ENCODE measurements around the gene AMN1.
"Not testable (repeated sequence)": the region's sequence is repeated elsewhere in the genome, so short reads cannot be mapped to it uniquely, and the experiment has no call there.

The AMN1 gene

GRCh38 chr12:31728917-31729640 lies at the start of gene AMN1:
Gene AMN1 (minus strand): TSS chr12:31729021. CDS start chr12:31729008, 13 bp downstream.
- peak; percentile 99 for DNase-seq

DNA sequence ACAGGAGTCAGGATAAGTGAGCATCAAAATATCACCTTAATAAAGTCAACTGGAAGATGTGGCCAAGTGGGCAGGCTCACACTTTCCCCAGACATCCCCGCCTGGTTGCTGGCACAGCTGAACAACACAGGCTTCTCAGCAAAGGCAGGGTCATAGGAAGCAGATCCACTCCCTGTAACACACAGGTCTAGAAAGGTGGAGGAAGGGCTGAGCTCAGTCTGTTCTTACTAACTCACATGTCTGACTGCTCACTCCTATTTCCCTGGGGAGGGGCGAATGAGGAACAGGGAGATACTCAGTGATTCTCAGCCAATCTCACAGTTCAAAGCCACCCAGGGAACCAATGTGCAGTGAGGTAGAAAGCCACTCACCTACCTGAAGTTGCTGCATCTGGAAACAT lies 45.0 kb upstream of the AMN1 start:
- DNase-seq, result no peak

DNA sequence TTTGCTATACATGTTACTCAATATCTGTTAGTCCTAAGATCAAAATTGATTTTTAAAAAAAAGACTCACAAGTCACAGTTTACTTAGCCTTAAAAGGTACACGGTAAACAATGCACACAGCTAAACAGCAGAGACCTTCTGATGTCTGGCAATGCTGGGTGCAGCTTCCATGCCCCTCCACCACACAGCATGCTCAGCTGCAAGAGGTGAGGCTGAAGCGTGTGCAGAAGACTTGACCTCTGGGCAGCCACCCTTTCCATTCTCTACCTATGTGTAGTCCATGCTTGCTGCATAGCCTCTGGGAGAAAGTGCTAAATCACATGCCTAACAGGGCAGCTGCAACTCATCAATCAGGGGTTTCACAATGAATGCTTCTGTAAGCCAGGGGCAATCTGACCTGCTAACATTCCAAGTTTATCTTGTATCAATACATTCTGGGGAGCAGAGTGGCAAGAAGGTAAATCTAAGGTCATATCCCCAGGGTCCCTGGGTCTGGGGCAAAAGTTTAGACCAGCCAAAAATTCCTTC lies 44.5 kb upstream of the AMN1 start:
- no peak for DNase-seq

DNA sequence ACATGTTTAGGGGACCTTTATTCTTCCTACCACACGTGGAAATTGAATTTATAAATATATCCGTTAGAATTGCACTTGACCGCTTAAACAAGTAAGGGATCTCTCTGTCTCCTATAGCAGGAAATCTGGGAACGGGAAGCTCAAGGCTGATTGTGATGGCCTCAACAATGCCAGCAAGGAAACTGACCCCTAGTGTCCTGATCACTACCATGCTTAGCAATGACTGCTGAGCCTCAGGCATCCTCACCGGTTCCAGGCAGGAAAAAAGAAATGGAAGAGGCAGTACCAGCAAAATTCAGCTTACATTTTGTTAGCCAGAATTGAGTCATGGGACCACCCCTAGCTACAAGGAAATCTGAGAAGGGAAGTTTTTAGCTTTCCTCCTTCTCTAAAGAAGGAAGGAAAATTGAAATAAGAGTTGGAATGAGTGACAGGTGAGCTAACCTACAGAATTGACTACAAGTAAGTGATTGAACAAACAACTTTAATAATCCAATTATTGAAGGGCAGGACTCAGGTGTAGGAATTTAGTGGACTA lies 43.9 kb upstream of the AMN1 start:
- no peak for DNase-seq

- DNase-seq, result no peak
Measured at GRCh38 chr12:31772186-31772585, 43.4 kb upstream of the AMN1 start.

- DNase-seq, result no peak
Measured at GRCh38 chr12:31768046-31768445, 39.2 kb upstream of the AMN1 start.

GRCh38 chr12:31765931-31766330 lies 37.1 kb upstream of the AMN1 start:
- DNase-seq, result no peak

DNA sequence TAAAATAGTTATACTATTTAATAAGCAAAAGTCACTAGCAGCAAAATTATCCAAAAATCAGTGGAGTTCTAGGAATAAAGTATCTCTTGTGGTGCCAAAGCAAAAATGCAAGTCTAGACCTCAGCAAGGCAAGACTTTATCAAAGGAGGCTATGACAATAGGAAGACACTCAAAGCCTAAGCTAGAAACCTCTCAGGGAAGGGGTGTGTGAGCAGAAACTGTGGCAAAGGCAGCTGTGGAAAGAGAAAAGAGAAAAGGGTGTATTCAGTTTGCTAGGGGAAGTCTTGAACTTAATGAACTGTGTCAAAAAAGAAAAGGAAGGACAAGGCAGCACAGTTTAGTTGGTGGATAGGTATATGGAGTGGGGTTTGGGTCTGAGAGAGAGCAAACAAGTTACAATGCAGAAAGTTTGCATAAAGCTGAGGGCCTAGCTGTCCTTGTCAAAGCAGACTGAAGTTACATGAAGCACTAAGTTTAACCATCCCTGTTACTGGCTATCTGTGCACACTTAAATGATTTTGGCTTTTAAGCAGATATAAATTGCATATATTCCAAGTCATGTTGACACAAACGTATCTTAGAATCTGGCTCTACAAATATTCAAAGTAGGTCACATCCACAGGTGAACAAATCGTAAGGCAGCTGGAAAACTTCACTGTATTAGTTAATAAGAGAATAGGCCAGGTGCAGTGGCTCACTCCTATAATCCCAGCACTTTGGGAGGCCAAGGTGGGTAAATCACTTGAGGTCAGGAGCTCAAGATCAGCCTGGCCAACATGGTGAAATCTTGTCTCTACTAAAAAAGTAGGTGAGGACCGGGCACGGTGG lies 31.0 kb upstream of the AMN1 start:
- no peak for DNase-seq

- not testable (repeated sequence) for DNase-seq
Measured at GRCh38 chr12:31758297-31758696, 29.5 kb upstream of the AMN1 start.

DNA sequence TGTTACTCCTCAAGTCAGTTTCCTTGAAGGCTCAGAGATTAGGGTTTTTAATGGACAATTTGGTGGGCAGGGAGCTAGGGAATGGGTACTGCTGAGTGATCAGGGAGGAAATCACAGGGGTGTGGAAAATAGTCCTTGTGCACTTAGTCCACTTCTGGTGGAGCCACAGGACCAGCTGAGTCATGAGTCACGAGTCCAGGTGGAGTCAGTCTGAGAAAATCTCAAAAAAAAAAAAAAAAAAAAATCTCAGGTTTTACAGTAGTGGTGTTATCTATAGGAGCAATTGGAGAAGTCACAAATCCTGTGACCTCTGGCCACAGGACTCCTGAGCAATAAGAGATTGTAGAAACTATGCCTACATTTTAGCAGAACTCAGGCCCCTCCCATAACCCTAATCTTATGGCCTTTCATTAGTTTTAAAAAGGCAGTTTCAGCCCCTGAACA lies 28.2 kb upstream of the AMN1 start:
- no peak for DNase-seq

GRCh38 chr12:31752450-31752849 lies 23.6 kb upstream of the AMN1 start:
- DNase-seq, result no peak

DNA sequence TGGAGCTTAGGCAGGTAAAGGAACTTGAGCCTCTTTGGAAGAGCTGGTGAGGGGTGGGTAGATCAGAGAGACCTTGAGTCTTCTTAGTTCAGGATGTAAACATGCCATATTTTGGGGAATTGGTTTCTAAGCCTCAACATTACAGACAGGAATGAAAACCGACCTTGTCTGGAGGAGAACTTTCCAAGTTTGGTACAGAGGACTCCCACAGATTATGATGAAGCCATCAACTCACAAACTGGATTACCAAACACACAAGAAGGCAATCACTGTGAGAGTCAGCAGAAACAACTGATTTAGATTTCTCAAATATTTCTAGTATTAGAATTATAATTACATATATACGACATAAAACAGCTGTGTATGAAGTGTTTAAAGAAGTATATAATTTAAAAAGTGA lies 22.3 kb upstream of the AMN1 start:
- no peak for DNase-seq

DNA sequence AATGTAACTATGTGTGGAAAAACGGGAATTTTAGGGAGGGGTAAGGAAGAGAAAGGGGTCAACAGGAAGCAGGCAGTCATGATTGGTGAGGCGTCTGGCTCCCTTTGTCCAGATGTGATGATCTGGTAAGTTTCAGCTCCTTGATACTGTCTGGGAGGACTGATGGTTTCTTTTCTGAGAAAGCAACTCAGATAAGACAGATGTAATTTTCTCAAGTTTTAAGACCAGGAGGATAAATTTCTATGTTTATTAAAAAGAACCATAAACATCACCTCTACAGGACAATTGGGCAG lies 21.9 kb upstream of the AMN1 start:
- DNase-seq, result no peak

GRCh38 chr12:31749024-31749704 lies 20.3 kb upstream of the AMN1 start:
- DNase-seq, result peak; percentile 86

DNA sequence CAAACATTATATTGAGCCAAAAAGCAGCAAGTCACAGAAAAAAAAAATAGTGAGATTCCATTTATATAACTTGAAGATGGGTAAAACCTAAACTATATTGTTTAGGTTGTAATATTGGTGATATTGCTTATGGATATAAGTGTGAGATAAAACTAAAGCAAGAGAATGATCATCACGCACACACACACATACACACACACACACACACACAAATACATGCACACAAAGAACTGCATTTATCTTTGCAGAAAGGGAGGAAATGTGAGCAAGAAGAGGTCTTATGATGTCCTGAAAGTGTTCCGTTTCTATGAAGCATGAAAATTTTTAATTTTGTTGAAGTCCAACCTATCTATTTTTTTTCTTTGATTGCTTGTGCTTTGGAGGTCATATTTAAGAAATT lies 16.4 kb upstream of the AMN1 start:
- DNase-seq, result no peak

DNA sequence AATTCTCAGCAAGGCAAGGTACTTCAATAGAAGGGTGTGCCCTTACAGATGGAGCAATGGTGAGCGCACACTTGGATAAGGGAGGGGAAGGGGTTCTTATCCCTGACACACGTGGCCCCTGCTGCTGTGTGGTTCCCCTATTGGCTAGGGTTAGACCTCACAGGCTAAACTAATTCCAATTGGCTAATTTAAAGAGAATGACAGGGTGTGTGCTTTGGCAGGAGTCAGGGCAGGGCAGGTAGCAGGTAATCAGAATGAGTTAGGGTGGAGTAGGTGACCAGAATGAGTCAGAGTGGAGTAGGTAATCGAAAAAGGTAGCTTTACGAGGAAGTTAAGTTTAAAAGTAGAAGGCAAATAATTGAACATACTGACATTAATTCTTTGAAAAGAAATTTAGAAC lies 15.5 kb upstream of the AMN1 start:
- DNase-seq, result not testable (repeated sequence)

- peak; percentile 6 for DNase-seq
Measured at GRCh38 chr12:31742891-31743290, 14.1 kb upstream of the AMN1 start.

GRCh38 chr12:31740628-31741027 lies 11.8 kb upstream of the AMN1 start:
- no peak for DNase-seq

GRCh38 chr12:31737763-31738162 lies 8.9 kb upstream of the AMN1 start:
- no peak for DNase-seq

DNA sequence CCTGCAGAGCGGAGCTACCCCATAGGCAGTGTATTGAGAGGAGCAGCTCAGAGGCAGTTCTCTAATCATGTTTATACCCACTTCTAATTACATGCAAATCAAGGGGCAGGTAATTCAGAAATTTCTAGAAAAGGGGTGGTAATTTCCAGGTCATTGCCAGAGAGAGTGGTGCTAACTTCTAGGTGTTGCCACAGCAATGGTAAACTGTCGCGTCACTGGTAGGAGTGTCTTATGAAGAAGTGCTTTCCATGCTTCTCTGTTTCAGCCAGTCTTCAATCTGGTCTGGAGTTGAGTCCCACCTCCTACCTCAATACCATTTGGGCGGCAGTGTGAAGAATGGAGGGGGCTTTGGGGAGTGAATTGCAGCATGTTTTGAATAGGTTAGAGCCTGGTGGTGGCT lies 8.5 kb upstream of the AMN1 start:
- no peak for DNase-seq

- DNase-seq, result no peak
Measured at GRCh38 chr12:31736472-31736871, 7.7 kb upstream of the AMN1 start.

GRCh38 chr12:31733549-31734432 lies 5.0 kb upstream of the AMN1 start:
- not testable (repeated sequence) for DNase-seq

Measured in DMS79 (cell line).